PC-9 (cell line): ENCODE results near the gene RBFOX2.

Experiments
- CTCF ChIP-seq: fragments of 200-600 bp; sonication (generic); conservative IDR thresholded peaks from 2 replicates; pipeline ENCODE4 v1.6.1; 2017; ENCODE audit warnings: mixed run types, antibody characterized with exemption, mild to moderate bottlenecking, moderate library complexity
- EZH2 ChIP-seq: fragments of 200-600 bp; sonication (generic); IDR thresholded peaks from 2 replicates; pipeline ENCODE4 v1.8.0; 2017; ENCODE audit warnings: antibody characterized with exemption, low read depth

- no peak for TF ChIP-seq CTCF
- no peak for TF ChIP-seq EZH2
Observed at GRCh38 chr22:35834061-35834460, 194.6 kb downstream of the RBFOX2 start.
